ENCODE measurements around the gene TAPBPL. TPM values are rescaled to one million over a fixed set of nuclear protein-coding genes. Genes with fewer than 3 reads are reported as not detected.
"Not testable (repeated sequence)": the region's sequence is repeated elsewhere in the genome, so short reads cannot be mapped to it uniquely, and the experiment has no call there.

Gene TAPBPL
- polyA plus RNA-seq, 1 donor (not counting 4 experiments of a cell fraction or from before 2014, with no cell fraction given) = 4.8 TPM

DNA sequence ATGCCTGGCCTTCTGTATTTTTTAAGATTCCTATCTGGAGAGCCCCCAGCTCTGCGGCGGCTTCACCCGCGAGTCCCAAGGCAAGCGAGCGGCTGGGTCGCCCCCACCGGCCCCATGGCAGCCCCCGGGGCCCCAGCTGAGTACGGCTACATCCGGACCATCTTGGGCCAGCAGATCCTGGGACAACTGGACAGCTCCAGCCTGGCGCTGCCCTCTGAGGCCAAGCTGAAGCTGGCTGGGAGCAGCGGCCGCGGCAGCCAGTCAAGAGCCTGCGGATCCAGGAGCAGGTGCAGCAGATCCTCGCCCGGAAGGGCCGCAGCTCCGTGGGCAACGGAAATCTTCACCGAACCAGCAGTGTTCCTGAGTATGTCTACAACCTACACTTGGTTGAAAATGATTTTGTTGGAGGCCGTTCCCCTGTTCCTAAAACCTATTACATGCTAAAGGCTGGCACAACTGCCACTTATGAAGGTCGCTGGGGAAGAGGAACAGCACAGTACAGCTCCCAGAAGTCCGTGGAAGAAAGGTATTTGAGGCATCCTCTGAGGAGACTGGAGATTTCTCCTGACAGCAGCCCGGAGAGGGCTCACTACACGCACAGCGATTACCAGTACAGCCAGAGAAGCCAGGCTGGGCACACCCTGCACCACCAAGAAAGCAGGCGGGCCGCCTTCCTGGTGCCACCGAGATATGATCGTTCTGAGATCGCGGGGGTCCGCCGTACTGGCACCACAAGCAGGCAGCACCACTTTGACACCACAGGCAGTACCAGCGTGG is 25.9 kb downstream of the TAPBPL start:
- H4K20me1 ChIP-seq (ENCODE audit: control insufficient read depth, extremely low read depth, insufficient read depth, low read length); H3K9ac ChIP-seq (ENCODE audit: control insufficient read depth, extremely low read depth, insufficient read depth, low read length); H3K36me3 ChIP-seq (ENCODE audit: control insufficient read depth in 2 of 2, extremely low read depth in 1 of 2, insufficient read depth in 2 of 2, low read length in 2 of 2); DNase-seq (ENCODE audit: low read depth, low spot score); H3K9me3 ChIP-seq (ENCODE audit: control insufficient read depth, low read depth, low read length); H3K27ac ChIP-seq (ENCODE audit: control insufficient read depth, insufficient read depth, low read length); H3K79me2 ChIP-seq (ENCODE audit: control insufficient read depth, insufficient read depth, low read length); H3K27me3 ChIP-seq (ENCODE audit: control insufficient read depth, extremely low read depth, insufficient read depth, low read length); H3K9me1 ChIP-seq (ENCODE audit: control insufficient read depth, extremely low read depth, insufficient read depth, low read length); H3K4me3 ChIP-seq (ENCODE audit: control insufficient read depth in 2 of 3, extremely low read depth in 1 of 3, insufficient read depth in 2 of 3, low read depth in 1 of 3, low read length in 3 of 3); dilution Hi-C loops (cut with MboI; ENCODE audit: extremely low pct_ligation_motif_present, low sequenced_read_pairs); H3K4me2 ChIP-seq (ENCODE audit: control insufficient read depth, extremely low read depth, insufficient read depth, low read depth, low read length); H2AFZ ChIP-seq (ENCODE audit: control insufficient read depth, low read length); H3K4me1 ChIP-seq (ENCODE audit: control insufficient read depth, extremely low read depth, insufficient read depth, low read length): not testable (repeated sequence)
- FAIRE-seq = peak; percentile 53

DNA sequence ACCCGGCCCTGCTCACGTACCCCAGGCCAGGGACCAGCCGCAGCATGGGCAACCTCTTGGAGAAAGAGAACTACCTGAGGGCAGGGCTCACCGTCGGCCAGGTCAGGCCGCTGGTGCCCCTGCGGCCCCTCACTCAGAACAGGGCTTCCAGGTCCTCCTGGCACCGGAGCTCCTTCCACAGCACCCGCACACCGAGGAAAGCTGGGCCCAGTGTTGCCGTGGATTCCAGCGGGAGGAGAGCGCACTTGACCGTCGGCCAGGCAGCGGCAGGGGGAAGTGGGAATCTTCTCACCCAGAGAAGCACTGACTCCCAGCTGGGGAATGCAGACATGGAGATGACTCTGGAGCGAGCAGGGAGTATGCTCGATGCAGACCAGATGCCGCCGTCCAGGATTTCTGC is 26.6 kb downstream of the TAPBPL start:
- no peaks in the 10 kb centered on the region for H3K9me1 ChIP-seq (ENCODE audit: control insufficient read depth, extremely low read depth, insufficient read depth, low read length)
- no peak overlapping the region for H2AFZ ChIP-seq (ENCODE audit: control insufficient read depth, low read length)
- no peak overlapping the region for H3K27ac ChIP-seq (ENCODE audit: control insufficient read depth, insufficient read depth, low read length)
- H3K9me3 ChIP-seq (ENCODE audit: control insufficient read depth, low read depth, low read length) = no peaks in the 10 kb centered on the region
- H4K20me1 ChIP-seq (ENCODE audit: control insufficient read depth, extremely low read depth, insufficient read depth, low read length) = no peaks in the 10 kb centered on the region
- H3K4me1 ChIP-seq (ENCODE audit: control insufficient read depth, extremely low read depth, insufficient read depth, low read length) = no peaks in the 10 kb centered on the region
- H3K4me2 ChIP-seq (ENCODE audit: control insufficient read depth, extremely low read depth, insufficient read depth, low read depth, low read length) = no peak overlapping the region
- no peaks in the 10 kb centered on the region for H3K79me2 ChIP-seq (ENCODE audit: control insufficient read depth, insufficient read depth, low read length)
- no peak overlapping the region for H3K4me3 ChIP-seq (ENCODE audit: control insufficient read depth in 2 of 3, extremely low read depth in 1 of 3, insufficient read depth in 2 of 3, low read depth in 1 of 3, low read length in 3 of 3)
- no peak for FAIRE-seq
- dilution Hi-C loops (cut with MboI; ENCODE audit: extremely low pct_ligation_motif_present, low sequenced_read_pairs) = no loop called here
- DNase-seq (ENCODE audit: low read depth, low spot score) = no peak
- no peak for TF ChIP-seq EZH2 (IDR thresholded peaks at IDR 0.05; ENCODE audit: low read length)
- TF ChIP-seq, protein P1, sequence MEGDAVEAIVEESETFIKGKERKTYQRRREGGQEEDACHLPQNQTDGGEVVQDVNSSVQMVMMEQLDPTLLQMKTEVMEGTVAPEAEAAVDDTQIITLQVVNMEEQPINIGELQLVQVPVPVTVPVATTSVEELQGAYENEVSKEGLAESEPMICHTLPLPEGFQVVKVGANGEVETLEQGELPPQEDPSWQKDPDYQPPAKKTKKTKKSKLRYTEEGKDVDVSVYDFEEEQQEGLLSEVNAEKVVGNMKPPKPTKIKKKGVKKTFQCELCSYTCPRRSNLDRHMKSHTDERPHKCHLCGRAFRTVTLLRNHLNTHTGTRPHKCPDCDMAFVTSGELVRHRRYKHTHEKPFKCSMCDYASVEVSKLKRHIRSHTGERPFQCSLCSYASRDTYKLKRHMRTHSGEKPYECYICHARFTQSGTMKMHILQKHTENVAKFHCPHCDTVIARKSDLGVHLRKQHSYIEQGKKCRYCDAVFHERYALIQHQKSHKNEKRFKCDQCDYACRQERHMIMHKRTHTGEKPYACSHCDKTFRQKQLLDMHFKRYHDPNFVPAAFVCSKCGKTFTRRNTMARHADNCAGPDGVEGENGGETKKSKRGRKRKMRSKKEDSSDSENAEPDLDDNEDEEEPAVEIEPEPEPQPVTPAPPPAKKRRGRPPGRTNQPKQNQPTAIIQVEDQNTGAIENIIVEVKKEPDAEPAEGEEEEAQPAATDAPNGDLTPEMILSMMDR (optimal IDR thresholded peaks at IDR 0.05 in 1 of 3, IDR thresholded peaks at IDR 0.05 in 1 of 3, conservative IDR thresholded peaks at IDR 0.05 in 1 of 3; ENCODE audit: extremely low read depth in 1 of 3, insufficient read depth in 2 of 3, low read length in 3 of 3) = no peak
- no peak overlapping the region for H3K9ac ChIP-seq (ENCODE audit: control insufficient read depth, extremely low read depth, insufficient read depth, low read length)
- H3K36me3 ChIP-seq (ENCODE audit: control insufficient read depth in 2 of 2, extremely low read depth in 1 of 2, insufficient read depth in 2 of 2, low read length in 2 of 2) = no peaks in the 10 kb centered on the region
- H3K27me3 ChIP-seq (ENCODE audit: control insufficient read depth, extremely low read depth, insufficient read depth, low read length) = no peaks in the 10 kb centered on the region

DNA sequence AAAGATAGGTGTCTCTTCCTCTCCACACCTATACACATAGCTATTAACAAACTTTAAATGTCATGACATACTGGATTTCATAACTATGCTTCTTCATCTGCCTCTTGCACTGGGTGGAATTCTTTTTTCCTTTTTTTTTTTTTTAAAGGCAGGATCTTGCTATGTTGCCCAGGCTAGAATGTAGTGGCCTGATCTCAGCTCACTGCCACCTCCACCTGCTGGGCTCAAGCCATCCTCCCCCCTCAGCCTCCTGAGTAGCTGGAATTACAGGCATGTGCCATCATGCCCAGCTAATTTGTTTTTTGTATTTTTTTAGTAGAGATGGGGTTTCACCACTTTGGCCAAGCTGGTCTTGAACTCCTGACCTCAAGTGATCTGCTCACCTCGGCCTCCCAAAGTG is 36.4 kb downstream of the TAPBPL start:
- H3K4me1 ChIP-seq (ENCODE audit: control insufficient read depth, extremely low read depth, insufficient read depth, low read length) = peaks cover 7% of the 10 kb centered on the region
- no peaks in the 10 kb centered on the region for H3K27me3 ChIP-seq (ENCODE audit: control insufficient read depth, extremely low read depth, insufficient read depth, low read length)
- no peak overlapping the region for H3K4me3 ChIP-seq (ENCODE audit: control insufficient read depth in 2 of 3, extremely low read depth in 1 of 3, insufficient read depth in 2 of 3, low read depth in 1 of 3, low read length in 3 of 3)
- no peaks in the 10 kb centered on the region for H4K20me1 ChIP-seq (ENCODE audit: control insufficient read depth, extremely low read depth, insufficient read depth, low read length)
- no peak overlapping the region for H3K9ac ChIP-seq (ENCODE audit: control insufficient read depth, extremely low read depth, insufficient read depth, low read length)
- dilution Hi-C loops (cut with MboI; ENCODE audit: extremely low pct_ligation_motif_present, low sequenced_read_pairs) = no loop called here
- no peak overlapping the region for H3K4me2 ChIP-seq (ENCODE audit: control insufficient read depth, extremely low read depth, insufficient read depth, low read depth, low read length)
- TF ChIP-seq, protein P1 (optimal IDR thresholded peaks at IDR 0.05 in 1 of 3, IDR thresholded peaks at IDR 0.05 in 1 of 3, conservative IDR thresholded peaks at IDR 0.05 in 1 of 3; ENCODE audit: extremely low read depth in 1 of 3, insufficient read depth in 2 of 3, low read length in 3 of 3) = no peak
- no peak for TF ChIP-seq EZH2 (IDR thresholded peaks at IDR 0.05; ENCODE audit: low read length)
- no peak overlapping the region for H3K27ac ChIP-seq (ENCODE audit: control insufficient read depth, insufficient read depth, low read length)
- DNase-seq (ENCODE audit: low read depth, low spot score) = no peak
- no peaks in the 10 kb centered on the region for H3K9me1 ChIP-seq (ENCODE audit: control insufficient read depth, extremely low read depth, insufficient read depth, low read length)
- no peak overlapping the region for H2AFZ ChIP-seq (ENCODE audit: control insufficient read depth, low read length)
- peaks cover 12% of the 10 kb centered on the region for H3K79me2 ChIP-seq (ENCODE audit: control insufficient read depth, insufficient read depth, low read length)
- no peak for FAIRE-seq
- no peaks in the 10 kb centered on the region for H3K9me3 ChIP-seq (ENCODE audit: control insufficient read depth, low read depth, low read length)
- H3K36me3 ChIP-seq (ENCODE audit: control insufficient read depth in 2 of 2, extremely low read depth in 1 of 2, insufficient read depth in 2 of 2, low read length in 2 of 2) = no peaks in the 10 kb centered on the region
